Muscle of back (tissue), 11 donors: Measurements from ENCODE around the gene FOXL3. TPM values are rescaled to one million over a fixed set of nuclear protein-coding genes. Genes with fewer than 3 reads are reported as not detected.
"Not testable (repeated sequence)": the region's sequence is repeated elsewhere in the genome, so short reads cannot be mapped to it uniquely, and the experiment has no call there.

Experiments
- DNase-seq, 3 donors: peaks; one replicate each; pipeline versions ENCODE4 v3.0.0 to v3.0.0-alpha.2; 2013
- polyA plus RNA-seq, 10 donors: library from polyadenylated mRNA; unstranded; fragments of 120-200 nt; gene quantifications; one replicate each; pipeline ENCODE4 v1.2.1, GENCODE V29; 2013; ENCODE audit not compliant: insufficient read length in 10 of 10

The FOXL3 gene
- polyA plus RNA-seq, 10 donors = not detected

- DNase-seq = no peak
These were observed 35.5 kb upstream of the FOXL3 start for GRCh38 chr7:254337-255037.

GRCh38 chr7:255038-255435 is 34.9 kb upstream of the FOXL3 start:
- no peak for DNase-seq

- no peak for DNase-seq
These were observed 34.1 kb upstream of the FOXL3 start for GRCh38 chr7:255721-256361.

GRCh38 chr7:256461-256940 is 33.5 kb upstream of the FOXL3 start:
- no peak for DNase-seq

- DNase-seq = no peak
These were observed 32.9 kb upstream of the FOXL3 start for GRCh38 chr7:256981-257646.

- DNase-seq = no peak
These were observed 32.4 kb upstream of the FOXL3 start for GRCh38 chr7:257647-257992.

- no peak for DNase-seq
These were observed 31.3 kb upstream of the FOXL3 start for GRCh38 chr7:258476-259190.

- DNase-seq = no peak
These were observed 30.8 kb upstream of the FOXL3 start for GRCh38 chr7:259191-259505.

GRCh38 chr7:259751-260405 is 30.1 kb upstream of the FOXL3 start:
- DNase-seq = no peak

GRCh38 chr7:260441-261281 is 29.3 kb upstream of the FOXL3 start:
- DNase-seq = no peak

- DNase-seq = no peak
These were observed 28.4 kb upstream of the FOXL3 start for GRCh38 chr7:261341-262250.

GRCh38 chr7:262251-262572 is 27.8 kb upstream of the FOXL3 start:
- DNase-seq = no peak

GRCh38 chr7:262631-263311 is 27.2 kb upstream of the FOXL3 start:
- not testable (repeated sequence) for DNase-seq

- DNase-seq = not testable (repeated sequence)
These were observed 26.3 kb upstream of the FOXL3 start for GRCh38 chr7:263483-264351.

GRCh38 chr7:264541-265191 is 25.3 kb upstream of the FOXL3 start:
- DNase-seq = no peak

GRCh38 chr7:265192-265997 is 24.6 kb upstream of the FOXL3 start:
- DNase-seq = no peak
